B cell (primary cell): Measurements from ENCODE around the gene SRD5A1. TPM values are rescaled to one million over a fixed set of nuclear protein-coding genes. Genes with fewer than 3 reads are reported as not detected.

Experiments used
- ATAC-seq: fragments of 200-7000 bp; cut with Tn5 transposase; one replicate; pipeline ENCODE4 v1.10.0; 2021; ENCODE audit warnings: low read depth, mild to moderate bottlenecking, moderate number of reproducible peaks, moderate library complexity
- CTCF ChIA-PET: fragments of 350-600 bp; sonication (Branson Sonifier 250); formaldehyde crosslinking; loops from one replicate; lab custom pipeline; 2021; ENCODE audit warnings: antibody characterized with exemption, inconsistent platforms; lab: Charles Lee
- POLR2A ChIA-PET: fragments of 350-600 bp; sonication (Branson Sonifier 250); formaldehyde crosslinking; loops from one replicate; lab custom pipeline; 2021; ENCODE audit warnings: antibody characterized with exemption; lab: Charles Lee
- DNase-seq: peaks from one replicate; pipeline ENCODE4 v3.0.0; 2013
- H2AFZ ChIP-seq: 2 replicates; pipeline ENCODE4 v1.6.1; 2012; ENCODE audit warnings: mild to moderate bottlenecking, low read depth, low read length; ENCODE audit not compliant: insufficient read depth, poor library complexity, severe bottlenecking
- H3K27ac ChIP-seq, 2 donors: 1 replicate in 1 of 2; 2 replicates in 1 of 2; pipeline ENCODE4 v1.5.1; 2012 to 2013; ENCODE audit warnings: low read length in 2 of 2, mild to moderate bottlenecking in 2 of 2, moderate library complexity in 1 of 2
- H3K27me3 ChIP-seq, 4 experiments: fragments of 200-600 bp in 1 of 4; sonication (generic) in 1 of 4; replicated peaks in 1 of 4; 1 replicate in 2 of 4; 2 replicates in 2 of 4; pipeline versions ENCODE4 v1.6.1 to v1.7.0; 2013 to 2016; ENCODE audit warnings: low read length in 3 of 4, mild to moderate bottlenecking in 2 of 4, mixed read lengths in 1 of 4, moderate library complexity in 1 of 4; ENCODE audit not compliant: insufficient read depth in 4 of 4, control insufficient read depth in 3 of 4; ENCODE audit errors: control extremely low read depth in 1 of 4
- H3K36me3 ChIP-seq, 2 experiments: replicated peaks in 1 of 2; 1 replicate in 1 of 2; 2 replicates in 1 of 2; pipeline versions ENCODE4 v1.6.1 to v1.7.1; 2013; ENCODE audit warnings: low read length in 1 of 2; ENCODE audit not compliant: insufficient read depth in 2 of 2, control insufficient read depth in 1 of 2; ENCODE audit errors: control extremely low read depth in 1 of 2, extremely low read depth in 1 of 2
- H3K4me1 ChIP-seq, 2 donors: fragments of 200-600 bp in 1 of 2; sonication (generic) in 1 of 2; 1 replicate in 1 of 2; 2 replicates in 1 of 2; pipeline versions ENCODE4 v1.5.1 to v1.6.1; 2013 to 2017; ENCODE audit warnings: low read length in 2 of 2; ENCODE audit not compliant: control insufficient read depth in 2 of 2, insufficient read depth in 2 of 2
- H3K4me2 ChIP-seq: replicated peaks from 2 replicates; pipeline ENCODE3; 2012; ENCODE audit warnings: mild to moderate bottlenecking, low read depth, low read length; ENCODE audit not compliant: poor library complexity, severe bottlenecking
- H3K4me3 ChIP-seq, 5 experiments: fragments of 200-600 bp in 1 of 5; sonication (generic) in 1 of 5; 1 replicate in 3 of 5; 2 replicates in 2 of 5; pipeline versions ENCODE4 v1.5.1 to v1.7.0; 2011 to 2016; ENCODE audit warnings: low read length in 4 of 5, mild to moderate bottlenecking in 4 of 5, low read depth in 2 of 5, control low read depth in 1 of 5, moderate library complexity in 1 of 5; ENCODE audit not compliant: insufficient read depth in 1 of 5; ENCODE audit errors: control extremely low read depth in 1 of 5, extremely low read depth in 1 of 5
- H3K79me2 ChIP-seq: fragments of 200-600 bp; sonication (generic); one replicate; pipeline ENCODE4 v1.6.0; 2016; ENCODE audit warnings: low read length; ENCODE audit not compliant: control insufficient read depth, insufficient read depth
- H3K9ac ChIP-seq: fragments of 200-600 bp; sonication (generic); 2 replicates; pipeline ENCODE4 v1.6.1; 2017; ENCODE audit warnings: mild to moderate bottlenecking, low read length, moderate library complexity
- H3K9me3 ChIP-seq, 3 donors: one replicate each; pipeline versions ENCODE4 v1.6.1 to v1.7.1; 2013; ENCODE audit warnings: low read length in 2 of 3; ENCODE audit not compliant: control insufficient read depth in 2 of 3, insufficient read depth in 1 of 3; ENCODE audit errors: control extremely low read depth in 1 of 3
- H4K20me1 ChIP-seq: 2 replicates; pipeline ENCODE4 v1.6.0; 2012; ENCODE audit warnings: mild to moderate bottlenecking, low read length; ENCODE audit not compliant: insufficient read depth, control insufficient read depth, poor library complexity, severe bottlenecking
- H3K27ac Mint-ChIP-seq: one replicate; pipeline ENCODE4 v1.8.0; 2021; ENCODE audit warnings: mixed read lengths
- H3K27me3 Mint-ChIP-seq: one replicate; pipeline ENCODE4 v1.8.0; 2021; ENCODE audit warnings: mixed read lengths
- H3K4me1 Mint-ChIP-seq: one replicate; pipeline ENCODE4 v1.8.0; 2021; ENCODE audit warnings: mixed read lengths
- H3K4me3 Mint-ChIP-seq: one replicate; pipeline ENCODE4 v1.8.0; 2021; ENCODE audit warnings: mixed read lengths
- H3K9me3 Mint-ChIP-seq: one replicate; pipeline ENCODE4 v1.8.0; 2022; ENCODE audit warnings: mixed read lengths; ENCODE audit not compliant: insufficient read depth
- CTCF ChIP-seq: fragments of 200-600 bp; IDR thresholded peaks from one replicate; pipeline ENCODE4 v1.8.0; 2022; ENCODE audit warnings: antibody characterized with exemption, mild to moderate bottlenecking
- EZH2 ChIP-seq: IDR thresholded peaks from 2 replicates; pipeline ENCODE4 v1.6.1; 2012; ENCODE audit warnings: borderline replicate concordance, low read depth, mild to moderate bottlenecking, moderate library complexity, low read length; ENCODE audit not compliant: insufficient read depth, poor library complexity, severe bottlenecking
- WGBS: methylation state at CpG from one replicate; pipeline ENCODE4 v1.1.5; 2013; ENCODE audit warnings: missing lambda C conversion rate; ENCODE audit not compliant: insufficient coverage; 5-methylcytosine and 5-hydroxymethylcytosine counted together
- intact Hi-C: fragments of 100-400 bp; cut with micrococcal nuclease; formaldehyde crosslinking; loops from one replicate; pipeline ENCODE4 v1.10.0; 2022
- polyA plus RNA-seq: library from polyadenylated mRNA; depleted of rRNA; stranded (reverse); fragments of >200 nt; gene quantifications from 2 replicates; pipeline ENCODE4 v1.2.3, GENCODE V29; 2012
- total RNA-seq, 2 donors: library from RNA; stranded (reverse); fragments of 120-200 nt in 1 of 2; gene quantifications; 1 replicate in 1 of 2; 2 replicates in 1 of 2; pipeline versions ENCODE4 v1.2.3 to v1.2.4, GENCODE V29; 2013 to 2022

The SRD5A1 gene
- total and polyA plus RNA-seq, 2 donors (not counting 1 experiment from before 2014, with no cell fraction given): 17.2 to 29.2 TPM

- peaks cover 58% of the 10 kb centered on the region for H3K79me2 ChIP-seq
- intact Hi-C loops: no loop called here
- H3K9me3 ChIP-seq: no peaks in the 10 kb centered on the region
- Mint-ChIP-seq H3K4me1 (peaks cover 6% of the 10 kb centered on the region), H3K27ac (no peak overlapping the region), H3K4me3 (no peak overlapping the region), H3K27me3 (no peaks in the 10 kb centered on the region), H3K9me3 (no peaks in the 10 kb centered on the region)
- no peak overlapping the region for H3K4me3 ChIP-seq
- peaks cover 1 to 87% of the 10 kb centered on the region in 2 experiments for H3K36me3 ChIP-seq
- no peak for DNase-seq
- H4K20me1 ChIP-seq: peaks cover 69% of the 10 kb centered on the region
- ChIA-PET CTCF (no interaction called here), POLR2A (no interaction called here)
- no peak overlapping the region for H2AFZ ChIP-seq
- H3K4me2 ChIP-seq: no peak overlapping the region
- TF ChIP-seq CTCF: no peak
- no peaks in the 10 kb centered on the region for H3K27me3 ChIP-seq
- 96% methylated on average over 7 of the region's 8 CpGs for WGBS
- H3K9ac ChIP-seq: no peak overlapping the region
- ATAC-seq: no peak
- H3K27ac ChIP-seq: no peak overlapping the region
- H3K4me1 ChIP-seq: no peaks in the 10 kb centered on the region
Observed at GRCh38 chr5:6615034-6615815, 18.0 kb upstream of the SRD5A1 start.

GRCh38 chr5:6616632-6617031 lies 16.6 kb upstream of the SRD5A1 start:
- H3K27ac Mint-ChIP-seq: no peak overlapping the region
- POLR2A ChIA-PET: no interaction called here
- CTCF ChIA-PET: interaction anchor here (1.2 kb wide), 1 partner anchor 129 kb away, joined by 4 read pairs; no protein-coding TSS in a partner anchor
- H3K9me3 Mint-ChIP-seq: no peaks in the 10 kb centered on the region
- Histone ChIP-seq H3K4me3 (no peak overlapping the region), H3K9ac (no peak overlapping the region), H3K4me2 (no peak overlapping the region), H3K79me2 (peaks cover 65% of the 10 kb centered on the region), H2AFZ (no peak overlapping the region), H3K4me1 (no peaks in the 10 kb centered on the region), H3K27me3 (no peaks in the 10 kb centered on the region), H3K27ac (no peak overlapping the region), H4K20me1 (peaks cover 66% of the 10 kb centered on the region), H3K9me3 (no peaks in the 10 kb centered on the region), H3K36me3 (peaks cover 3 to 83% of the 10 kb centered on the region in 2 experiments)
- DNase-seq (no peak), ATAC-seq (no peak)
- intact Hi-C loops: no loop called here
- peaks cover 6% of the 10 kb centered on the region for H3K4me1 Mint-ChIP-seq
- TF ChIP-seq CTCF (no peak), EZH2 (no peak)
- no peaks in the 10 kb centered on the region for H3K27me3 Mint-ChIP-seq
- no CpG with 5 or more reads among the region's 6 CpGs for WGBS
- no peak overlapping the region for H3K4me3 Mint-ChIP-seq
